Stimulated activated CD4-positive, alpha-beta T cell treated with anti-CD3 and anti-CD28 coated beads, Interleukin-4, amount 100 ng/mL, for 48 hours (primary cell): Measurements from ENCODE around the gene ISLR2.
"Not testable (repeated sequence)": the region's sequence is repeated elsewhere in the genome, so short reads cannot be mapped to it uniquely, and the experiment has no call there.

Source experiments
- DNase-seq, 2 donors: peaks; one replicate each; pipeline ENCODE4 v3.0.0-alpha.2; 2020; ENCODE audit warnings: low read depth in 2 of 2

Gene ISLR2

DNA sequence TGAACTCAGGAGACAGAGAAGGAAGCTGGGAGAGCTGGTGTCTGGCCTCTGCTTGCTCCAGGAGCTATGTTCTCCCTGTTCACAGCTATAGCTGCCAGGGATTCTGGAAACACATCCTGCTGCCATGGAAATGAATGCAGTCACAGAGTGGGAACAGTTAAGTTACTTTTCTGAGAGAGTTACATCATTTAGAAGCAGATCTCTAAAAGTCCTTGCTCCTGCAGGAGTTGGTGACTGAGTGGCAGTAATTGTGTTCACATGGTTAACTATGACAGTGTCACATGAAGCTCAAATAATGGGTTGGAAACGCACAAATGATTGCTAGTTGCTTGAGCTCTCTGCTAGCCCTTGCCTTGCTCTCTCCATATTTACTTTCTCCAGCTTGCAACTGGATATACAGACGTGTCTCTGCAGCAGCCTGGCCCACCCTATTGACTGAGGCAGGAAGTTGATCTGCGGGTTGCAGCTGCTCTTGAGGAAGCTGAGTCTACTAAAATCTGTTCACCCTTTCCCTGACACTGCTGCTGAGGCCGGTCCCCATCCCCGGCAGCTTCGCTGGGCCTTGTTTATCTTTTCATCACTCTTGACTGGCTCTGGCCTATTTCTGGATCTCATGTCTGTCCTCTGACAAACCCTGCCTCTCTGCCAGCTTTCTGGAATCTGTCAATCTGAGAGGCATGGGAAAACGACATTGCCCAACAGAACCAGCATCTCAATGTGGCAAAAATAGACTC lies 26.5 kb downstream of the ISLR2 start:
- DNase-seq, result no peak

DNA sequence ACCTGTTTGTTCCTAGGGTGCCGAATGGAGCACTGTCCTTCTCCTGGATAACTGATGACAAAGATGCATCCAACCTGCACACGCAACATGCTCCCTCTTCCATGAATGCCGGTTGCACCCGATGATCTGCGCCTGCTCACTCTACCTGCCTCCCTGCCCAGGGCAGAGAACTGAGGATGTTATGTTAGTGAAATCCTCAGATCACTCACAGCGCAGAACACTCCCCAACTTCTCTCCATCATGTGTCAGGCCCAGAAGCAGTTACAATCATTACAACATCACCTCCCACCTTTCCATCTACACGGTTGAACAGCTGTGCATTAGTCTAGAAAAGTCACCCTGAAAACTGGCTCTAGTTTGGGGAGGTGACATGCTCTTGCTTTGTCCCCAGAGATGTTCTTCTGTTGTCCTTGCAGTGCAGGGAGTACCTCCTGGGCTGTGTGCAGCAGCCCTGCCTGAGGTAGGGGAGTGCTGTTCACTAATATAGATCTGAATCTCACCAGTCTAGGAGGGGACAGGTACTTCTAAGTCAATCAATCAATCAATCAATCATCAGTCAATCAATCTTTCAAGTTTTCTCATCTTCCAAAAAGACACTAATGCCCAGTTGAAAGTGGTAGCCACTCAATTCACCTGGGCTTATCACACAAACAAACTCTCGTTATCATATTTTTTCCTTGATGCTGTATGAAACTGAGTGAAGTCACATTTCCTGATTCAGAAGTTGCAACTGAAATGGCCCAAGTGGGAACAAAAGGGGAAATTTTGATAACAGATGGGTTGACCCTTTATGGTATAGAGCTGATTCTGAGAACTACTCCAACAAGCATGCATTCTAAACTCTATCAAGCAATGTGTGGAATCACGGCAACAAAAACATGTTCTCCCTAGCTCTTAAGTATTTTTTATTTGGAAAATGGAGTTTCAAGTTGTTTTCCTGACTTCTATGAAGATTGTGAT lies 27.8 kb downstream of the ISLR2 start:
- no peak for DNase-seq

DNA sequence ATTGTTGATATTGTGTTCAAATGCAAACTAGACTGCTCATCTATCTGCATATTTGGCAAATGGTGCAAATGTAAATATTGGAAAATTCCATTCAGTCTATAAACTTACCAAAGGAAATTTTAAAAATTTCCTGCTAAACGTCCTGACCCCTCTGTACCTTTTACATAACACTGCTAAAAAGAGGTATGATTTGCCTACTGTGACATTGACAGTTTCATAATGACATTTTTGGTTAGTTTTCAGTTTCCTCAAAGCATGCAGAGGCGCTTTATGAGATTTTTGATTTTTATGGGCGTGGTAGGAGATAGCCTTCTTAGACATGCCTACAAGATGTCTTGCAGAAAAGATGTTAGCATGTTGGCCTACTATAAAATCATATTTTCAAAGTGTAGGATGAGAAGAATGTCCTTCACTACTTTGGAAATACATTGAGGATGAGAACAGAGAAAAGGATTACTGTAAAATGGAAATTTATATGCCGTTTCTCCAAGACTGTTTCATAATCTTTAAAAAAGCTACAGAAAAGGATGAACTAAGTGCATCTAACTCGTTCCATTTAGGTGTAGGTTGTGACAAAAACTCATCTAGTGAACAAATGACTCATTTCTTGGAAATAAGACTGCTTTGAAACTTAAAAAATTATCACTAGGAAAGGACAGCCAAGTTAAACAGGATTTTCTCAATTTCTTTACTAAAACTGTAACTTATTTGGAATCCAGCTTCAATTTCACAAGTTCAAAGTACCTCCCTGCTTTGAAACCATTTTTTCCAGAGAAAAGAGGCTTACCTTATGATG lies 28.7 kb downstream of the ISLR2 start:
- DNase-seq, result no peak

DNA sequence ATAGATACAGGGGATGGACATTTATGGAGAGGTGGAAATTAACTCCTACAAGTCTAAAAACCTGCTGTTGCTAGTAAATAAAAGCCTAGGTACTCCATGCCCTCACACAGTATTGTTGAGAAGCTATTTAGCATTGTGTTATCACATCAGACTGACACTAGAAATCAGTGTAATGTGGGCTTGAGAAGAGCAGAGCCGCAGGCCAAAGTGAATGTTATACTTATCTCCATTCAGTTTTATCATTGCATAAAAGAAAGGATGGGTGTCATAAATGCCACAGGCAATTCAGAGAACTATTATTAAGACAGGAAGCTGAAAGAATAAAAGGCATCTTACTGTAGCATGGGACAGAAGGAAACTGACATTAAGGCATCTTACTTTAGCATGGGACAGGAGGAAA lies 29.4 kb downstream of the ISLR2 start:
- no peak for DNase-seq

DNA sequence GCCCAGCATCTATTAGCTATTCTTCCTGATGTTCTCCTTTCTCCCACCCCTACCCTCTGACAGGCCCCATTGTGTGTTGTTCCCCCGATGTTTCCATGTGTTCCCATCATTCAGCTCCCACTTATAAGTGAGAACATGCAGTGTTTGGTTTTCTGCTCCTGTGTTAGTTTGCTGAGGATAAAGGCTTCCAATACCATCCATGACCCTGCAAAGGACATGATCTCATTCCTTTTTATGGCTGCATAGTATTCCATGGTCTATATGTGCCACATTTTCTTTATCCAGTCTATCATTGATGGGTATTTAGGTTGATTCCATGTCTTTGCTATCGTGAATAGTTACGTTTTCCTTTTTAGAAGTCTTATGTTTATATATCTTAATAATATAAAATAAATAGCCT lies 30.0 kb downstream of the ISLR2 start:
- DNase-seq, result not testable (repeated sequence)

DNA sequence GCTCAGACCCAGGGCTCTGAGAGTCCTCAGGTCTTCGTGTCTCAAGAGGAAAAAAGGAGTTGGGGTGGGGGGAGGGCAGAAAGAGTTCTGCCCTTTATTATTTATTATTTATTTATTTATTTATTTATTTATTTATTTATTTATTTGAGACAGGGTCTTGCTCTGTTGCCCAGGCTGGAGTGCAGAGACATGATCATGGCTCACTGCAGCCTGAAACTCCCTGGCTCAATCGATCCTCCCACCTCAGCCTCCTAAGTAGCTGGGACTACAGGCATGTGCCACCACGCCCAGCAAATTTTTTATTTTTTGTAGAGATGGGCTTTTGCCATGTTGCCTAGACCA lies 31.8 kb downstream of the ISLR2 start:
- not testable (repeated sequence) for DNase-seq

DNA sequence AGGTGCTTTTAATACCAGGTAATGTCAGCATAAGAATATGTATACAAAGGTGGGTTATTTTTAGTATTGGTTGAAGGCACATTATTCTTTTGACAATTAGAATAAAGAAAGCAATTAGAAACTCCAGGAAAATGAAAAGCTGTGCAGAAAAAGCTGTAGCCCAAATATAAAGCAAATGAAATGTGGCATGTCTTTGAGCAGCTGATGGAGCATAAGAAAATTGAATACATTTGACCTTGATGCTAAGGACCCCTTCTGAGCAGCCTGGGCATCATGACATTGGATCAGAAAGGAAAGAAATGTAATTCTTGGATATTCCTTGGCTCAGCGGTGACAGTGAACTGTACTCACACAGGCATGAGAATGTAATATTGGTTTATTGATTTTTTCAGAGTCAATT lies 35.1 kb downstream of the ISLR2 start:
- DNase-seq, result no peak

DNA sequence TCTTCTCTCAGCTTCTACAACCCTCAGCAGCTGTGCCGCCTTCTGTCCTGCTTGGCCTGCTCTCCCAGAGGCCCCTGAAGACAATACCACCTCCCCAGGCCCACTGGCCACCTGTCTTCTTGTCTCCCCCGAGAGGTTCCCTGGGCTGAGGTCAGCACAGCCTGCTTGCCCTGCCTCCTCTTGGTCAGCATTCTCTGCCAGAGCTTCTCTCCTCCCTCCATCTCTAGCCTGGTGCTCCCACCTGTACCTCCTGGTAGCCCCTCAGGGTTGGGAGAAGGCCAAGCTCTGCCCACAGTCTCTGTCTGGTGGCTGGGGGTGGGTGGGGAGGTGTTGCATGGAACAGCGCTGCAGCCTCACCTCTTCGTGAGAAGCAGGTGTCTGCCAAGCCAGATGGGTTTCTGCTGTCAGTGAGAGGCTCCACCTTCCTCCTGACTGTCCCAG lies 37.5 kb downstream of the ISLR2 start:
- no peak for DNase-seq

DNA sequence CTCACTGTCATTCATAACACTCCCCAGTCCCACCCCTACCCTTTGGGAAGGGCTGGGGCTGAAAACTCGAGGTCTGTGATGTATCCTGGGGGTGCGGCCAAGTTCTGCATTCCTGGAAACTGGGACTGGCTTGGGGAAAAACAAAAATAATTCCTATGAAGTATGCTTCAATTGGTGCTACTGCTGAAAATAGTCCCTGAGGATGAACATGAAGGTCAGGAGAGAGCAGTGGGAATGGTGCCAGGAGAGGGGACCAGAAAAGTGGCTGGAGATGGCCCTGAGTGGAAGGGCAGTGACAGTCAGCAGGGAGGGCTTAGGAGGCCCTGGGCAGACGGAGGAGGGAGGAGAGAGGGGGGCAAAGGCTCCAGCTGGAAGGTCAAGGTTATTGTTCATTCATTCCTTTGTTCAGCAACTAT lies 38.3 kb downstream of the ISLR2 start:
- DNase-seq, result no peak

DNA sequence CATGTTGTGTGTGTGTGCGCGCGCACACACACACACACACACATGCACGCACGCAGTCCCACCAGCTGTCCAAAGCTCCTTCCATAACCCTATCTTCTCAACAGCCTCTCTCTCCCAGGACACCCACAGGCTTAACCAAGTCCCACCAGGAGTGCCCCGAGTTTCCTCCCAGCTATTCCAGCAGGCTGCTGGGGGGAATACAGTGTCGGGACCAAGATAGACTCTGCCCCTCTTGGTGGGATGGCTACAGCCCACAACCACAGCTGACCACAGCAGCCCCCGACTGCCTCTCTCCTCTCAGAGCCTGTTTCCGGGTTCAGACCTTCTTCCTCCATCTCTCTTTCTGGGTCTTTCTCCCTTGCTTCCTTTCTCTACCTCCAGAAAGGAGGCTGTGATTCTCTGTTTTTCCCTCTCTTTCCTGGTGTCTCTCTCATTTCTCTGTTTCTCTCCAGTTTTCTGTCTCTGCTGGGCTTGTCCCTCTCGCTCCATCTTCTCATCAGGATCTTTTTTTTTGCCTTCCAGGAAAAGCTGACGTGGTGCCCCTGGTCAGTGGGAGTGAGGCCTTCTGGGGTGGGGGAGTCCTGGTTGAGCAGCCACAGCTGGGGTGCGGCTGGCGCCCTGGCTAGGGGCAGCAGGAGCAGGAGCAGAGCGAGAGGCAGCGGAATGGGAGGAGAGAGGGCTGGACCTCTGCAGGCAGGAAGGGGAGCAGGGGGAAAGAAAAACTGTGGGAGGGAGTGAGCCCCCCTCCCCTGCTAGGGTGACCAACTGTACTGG lies 39.9 kb downstream of the ISLR2 start:
- no peak for DNase-seq

DNA sequence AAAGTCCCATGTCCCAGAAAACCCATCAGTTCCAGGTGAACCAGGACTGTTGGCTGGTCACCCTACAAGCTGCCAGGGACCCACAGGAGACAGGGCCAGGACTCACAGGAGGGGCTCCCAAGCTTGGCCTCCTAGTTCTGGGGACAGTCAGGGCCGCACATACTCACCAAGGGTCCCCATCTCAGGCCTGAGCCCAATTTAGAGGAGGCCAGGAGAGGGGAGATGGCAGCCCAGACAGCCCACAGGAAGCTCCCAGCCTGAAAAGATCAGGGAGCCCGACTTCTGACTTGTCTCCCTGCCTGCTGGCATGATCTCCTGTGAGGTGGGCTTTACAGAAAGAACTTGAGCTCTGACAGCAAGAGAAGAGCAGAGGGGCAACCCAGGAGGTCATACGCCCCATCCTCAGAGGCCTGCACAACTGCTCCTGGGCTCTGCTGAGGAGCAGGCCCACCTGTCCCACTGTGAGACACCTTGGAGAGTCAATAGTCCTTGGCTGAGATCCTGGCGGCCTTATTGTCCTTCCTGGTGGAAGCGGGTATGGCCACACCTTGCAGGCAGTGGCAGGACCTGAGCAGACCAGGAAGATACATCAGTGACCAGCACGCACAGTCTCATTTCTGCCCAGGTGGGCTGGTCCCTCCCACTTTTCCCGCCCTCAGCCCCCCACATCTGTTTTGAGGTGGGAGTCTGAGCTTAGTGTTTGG lies 40.6 kb downstream of the ISLR2 start:
- no peak for DNase-seq

DNA sequence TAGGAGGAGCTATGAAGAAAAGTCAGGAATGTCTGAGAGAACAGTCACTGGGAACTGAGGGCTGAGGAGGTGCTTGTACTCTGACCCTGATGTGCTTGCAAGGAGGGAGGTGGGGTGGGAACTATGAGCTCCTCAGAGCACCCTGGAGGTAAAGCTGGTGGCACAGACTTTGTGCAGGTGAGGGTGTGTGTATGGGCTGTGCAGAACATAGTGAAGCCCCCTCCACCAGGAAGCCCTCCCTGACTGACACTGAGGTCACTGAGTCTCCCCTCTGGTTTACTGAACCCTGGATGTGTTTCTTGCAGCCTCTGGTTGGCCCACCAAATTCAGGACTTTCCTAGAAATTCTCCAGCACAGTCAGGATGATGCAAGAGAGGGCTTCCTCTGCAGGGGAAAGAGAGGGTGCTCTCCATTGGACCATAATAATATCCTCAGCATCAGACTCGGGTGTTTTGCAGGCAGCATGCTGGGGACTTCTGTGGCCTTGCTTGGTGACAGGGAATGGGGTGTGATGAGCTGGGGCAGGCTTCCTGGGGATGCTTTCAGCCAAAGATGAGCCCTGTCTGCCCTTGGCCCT lies 41.7 kb downstream of the ISLR2 start:
- DNase-seq, result no peak

DNA sequence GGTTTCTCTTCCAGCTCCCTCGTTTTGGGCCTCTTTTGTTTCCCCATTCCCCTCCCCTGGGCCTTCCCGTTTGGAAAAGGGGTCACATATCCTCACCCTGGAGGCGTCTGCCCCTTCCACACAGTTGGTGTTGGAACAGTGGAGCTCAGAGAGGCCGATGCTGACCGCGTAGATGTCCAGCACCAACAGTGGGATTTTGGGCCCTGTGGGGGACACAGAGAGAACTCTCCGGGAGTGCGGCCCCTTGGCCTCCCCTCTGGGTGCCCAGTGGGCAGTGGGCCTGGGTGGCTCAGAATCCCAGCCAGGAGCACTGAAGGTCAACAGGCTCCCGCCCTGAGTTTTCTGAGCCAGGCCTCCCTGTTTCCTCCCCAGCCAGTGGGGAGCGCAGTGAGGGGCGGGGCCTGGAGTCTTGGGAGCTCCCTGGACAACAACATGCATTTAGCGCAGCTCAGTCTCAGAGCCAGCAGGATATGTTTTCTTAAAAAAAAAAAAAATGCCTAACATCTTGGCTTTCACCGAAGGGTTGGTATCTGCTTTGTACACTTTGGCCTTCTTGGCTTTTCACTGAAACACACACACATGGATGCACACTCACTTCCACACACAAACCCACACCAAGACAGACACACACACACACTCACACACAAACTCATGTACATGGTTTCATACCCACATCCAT lies 42.5 kb downstream of the ISLR2 start:
- no peak for DNase-seq

DNA sequence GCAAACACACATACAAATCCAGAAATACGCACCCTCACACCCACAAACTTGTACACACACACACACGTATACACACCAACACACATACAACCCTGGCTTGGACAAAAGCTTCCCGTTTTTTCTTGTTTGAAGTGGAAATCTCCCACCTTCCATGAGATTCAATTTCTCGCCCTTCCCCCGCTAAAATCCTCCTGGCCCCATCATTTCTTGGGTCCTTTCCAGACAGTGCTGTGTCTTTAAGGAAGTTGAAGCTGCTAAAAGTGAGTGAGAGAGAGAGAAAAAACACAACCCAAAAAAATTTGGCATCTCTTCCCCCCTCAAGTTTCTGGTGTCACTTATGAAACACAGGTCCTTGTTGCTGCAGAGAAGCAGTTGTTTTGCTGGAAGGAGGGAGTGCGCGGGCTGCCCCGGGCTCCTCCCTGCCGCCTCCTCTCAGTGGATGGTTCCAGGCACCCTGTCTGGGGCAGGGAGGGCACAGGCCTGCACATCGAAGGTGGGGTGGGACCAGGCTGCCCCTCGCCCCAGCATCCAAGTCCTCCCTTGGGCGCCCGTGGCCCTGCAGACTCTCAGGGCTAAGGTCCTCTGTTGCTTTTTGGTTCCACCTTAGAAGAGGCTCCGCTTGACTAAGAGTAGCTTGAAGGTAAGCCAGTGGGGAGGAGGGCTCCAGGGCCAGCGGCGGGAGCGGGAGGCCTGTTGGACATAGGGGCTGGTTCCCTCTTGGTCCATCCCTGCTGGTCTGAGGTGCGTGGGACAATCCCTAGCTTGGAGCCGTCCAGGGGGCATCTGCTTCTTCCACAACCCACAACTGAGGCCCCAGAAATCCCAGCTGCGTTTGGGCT lies 43.2 kb downstream of the ISLR2 start, which contains the start of gene ISLR:
Gene ISLR (plus strand): TSS at position 331 of the 839 bp plus-strand sequence. CDS start 1,149 bp downstream, outside the sequence.
- no peak for DNase-seq

DNA sequence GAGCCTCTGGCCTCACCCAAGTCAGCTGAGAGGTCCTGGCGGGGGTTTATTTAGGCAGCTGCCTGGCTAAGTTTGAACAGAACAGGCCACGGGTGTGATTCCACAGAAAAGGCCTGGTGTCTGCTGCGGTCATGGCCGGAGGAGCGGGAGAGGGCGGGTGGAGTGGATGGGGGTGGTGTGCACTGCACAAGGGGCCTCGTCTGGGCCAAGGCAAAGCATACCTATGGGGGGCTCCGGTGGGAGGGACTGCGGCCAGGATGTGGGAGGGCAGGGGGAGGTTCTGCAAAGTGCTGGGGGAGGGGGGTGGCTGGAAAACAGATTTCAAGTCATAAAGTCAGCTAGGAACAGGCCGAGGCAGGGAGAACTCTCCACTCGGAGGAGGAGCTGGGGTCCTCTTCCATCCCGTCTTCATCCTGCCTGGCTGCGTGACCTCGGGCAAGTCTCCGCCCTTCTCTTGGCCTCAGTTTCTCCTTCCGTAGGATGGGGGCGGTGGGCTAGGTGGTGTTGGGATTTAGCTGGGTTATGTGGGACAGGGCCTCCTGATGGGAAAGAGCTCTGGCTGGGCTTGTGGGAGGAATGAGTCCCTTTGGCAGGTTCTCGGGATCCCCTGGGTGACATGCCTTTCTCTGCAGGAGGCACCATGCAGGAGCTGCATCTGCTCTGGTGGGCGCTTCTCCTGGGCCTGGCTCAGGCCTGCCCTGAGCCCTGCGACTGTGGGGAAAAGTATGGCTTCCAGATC lies 44.0 kb downstream of the ISLR2 start:
- DNase-seq, result no peak

DNA sequence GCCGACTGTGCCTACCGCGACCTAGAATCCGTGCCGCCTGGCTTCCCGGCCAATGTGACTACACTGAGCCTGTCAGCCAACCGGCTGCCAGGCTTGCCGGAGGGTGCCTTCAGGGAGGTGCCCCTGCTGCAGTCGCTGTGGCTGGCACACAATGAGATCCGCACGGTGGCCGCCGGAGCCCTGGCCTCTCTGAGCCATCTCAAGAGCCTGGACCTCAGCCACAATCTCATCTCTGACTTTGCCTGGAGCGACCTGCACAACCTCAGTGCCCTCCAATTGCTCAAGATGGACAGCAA lies 44.5 kb downstream of the ISLR2 start:
- no peak for DNase-seq

DNA sequence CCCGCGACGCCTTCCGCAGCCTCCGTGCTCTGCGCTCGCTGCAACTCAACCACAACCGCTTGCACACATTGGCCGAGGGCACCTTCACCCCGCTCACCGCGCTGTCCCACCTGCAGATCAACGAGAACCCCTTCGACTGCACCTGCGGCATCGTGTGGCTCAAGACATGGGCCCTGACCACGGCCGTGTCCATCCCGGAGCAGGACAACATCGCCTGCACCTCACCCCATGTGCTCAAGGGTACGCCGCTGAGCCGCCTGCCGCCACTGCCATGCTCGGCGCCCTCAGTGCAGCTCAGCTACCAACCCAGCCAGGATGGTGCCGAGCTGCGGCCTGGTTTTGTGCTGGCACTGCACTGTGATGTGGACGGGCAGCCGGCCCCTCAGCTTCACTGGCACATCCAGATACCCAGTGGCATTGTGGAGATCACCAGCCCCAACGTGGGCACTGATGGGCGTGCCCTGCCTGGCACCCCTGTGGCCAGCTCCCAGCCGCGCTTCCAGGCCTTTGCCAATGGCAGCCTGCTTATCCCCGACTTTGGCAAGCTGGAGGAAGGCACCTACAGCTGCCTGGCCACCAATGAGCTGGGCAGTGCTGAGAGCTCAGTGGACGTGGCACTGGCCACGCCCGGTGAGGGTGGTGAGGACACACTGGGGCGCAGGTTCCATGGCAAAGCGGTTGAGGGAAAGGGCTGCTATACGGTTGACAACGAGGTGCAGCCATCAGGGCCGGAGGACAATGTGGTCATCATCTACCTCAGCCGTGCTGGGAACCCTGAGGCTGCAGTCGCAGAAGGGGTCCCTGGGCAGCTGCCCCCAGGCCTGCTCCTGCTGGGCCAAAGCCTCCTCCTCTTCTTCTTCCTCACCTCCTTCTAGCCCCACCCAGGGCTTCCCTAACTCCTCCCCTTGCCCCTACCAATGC lies 45.1 kb downstream of the ISLR2 start:
- no peak for DNase-seq
